Subcutaneous abdominal adipose tissue (tissue), 5 donors: ENCODE data around the gene ANKEF1.

Experiments
- H3K27ac ChIP-seq: one replicate; pipeline ENCODE4 v1.7.0; 2013; ENCODE audit warnings: low read depth, mild to moderate bottlenecking, inconsistent platforms, low read length, moderate library complexity
- H3K27me3 ChIP-seq, 5 donors: one replicate each; pipeline ENCODE4 v1.7.0; 2013; ENCODE audit warnings: low read length in 5 of 5, inconsistent platforms in 1 of 5; ENCODE audit not compliant: control insufficient read depth in 5 of 5, insufficient read depth in 4 of 5
- H3K36me3 ChIP-seq, 5 donors: one replicate each; pipeline ENCODE4 v1.7.0; 2013; ENCODE audit warnings: low read length in 5 of 5; ENCODE audit not compliant: control insufficient read depth in 5 of 5, insufficient read depth in 5 of 5
- H3K4me1 ChIP-seq, 5 donors: one replicate each; pipeline ENCODE4 v1.7.0; 2013; ENCODE audit warnings: low read length in 5 of 5, mild to moderate bottlenecking in 3 of 5, moderate library complexity in 1 of 5; ENCODE audit not compliant: control insufficient read depth in 5 of 5, insufficient read depth in 5 of 5
- H3K4me3 ChIP-seq, 5 donors: one replicate each; pipeline ENCODE4 v1.7.0; 2013; ENCODE audit warnings: low read length in 5 of 5, low read depth in 1 of 5
- H3K9ac ChIP-seq, 5 donors: one replicate each; pipeline ENCODE4 v1.7.0; 2013; ENCODE audit warnings: low read length in 5 of 5, mild to moderate bottlenecking in 4 of 5, moderate library complexity in 3 of 5
- H3K9me3 ChIP-seq, 5 donors: one replicate each; pipeline ENCODE4 v1.7.0; 2013; ENCODE audit warnings: low read length in 5 of 5; ENCODE audit not compliant: control insufficient read depth in 5 of 5
- donor health status: healthy.
- donor health status: healthy.
- donor health status: healthy.
- donor health status: healthy.
- donor health status: healthy.

The ANKEF1 gene

GRCh38 chr20:10002866-10003265 lies 31.9 kb upstream of the ANKEF1 start:
- no peak overlapping the region for H3K4me3 ChIP-seq
- no peaks in the 10 kb centered on the region for H3K27me3 ChIP-seq
- H3K9me3 ChIP-seq, result no peaks in the 10 kb centered on the region
- no peak overlapping the region for H3K27ac ChIP-seq
- no peaks in the 10 kb centered on the region for H3K36me3 ChIP-seq
- no peak overlapping the region for H3K9ac ChIP-seq
- peaks cover 0 to 17% (median 6%) of the 10 kb centered on the region in 5 donors for H3K4me1 ChIP-seq

DNA sequence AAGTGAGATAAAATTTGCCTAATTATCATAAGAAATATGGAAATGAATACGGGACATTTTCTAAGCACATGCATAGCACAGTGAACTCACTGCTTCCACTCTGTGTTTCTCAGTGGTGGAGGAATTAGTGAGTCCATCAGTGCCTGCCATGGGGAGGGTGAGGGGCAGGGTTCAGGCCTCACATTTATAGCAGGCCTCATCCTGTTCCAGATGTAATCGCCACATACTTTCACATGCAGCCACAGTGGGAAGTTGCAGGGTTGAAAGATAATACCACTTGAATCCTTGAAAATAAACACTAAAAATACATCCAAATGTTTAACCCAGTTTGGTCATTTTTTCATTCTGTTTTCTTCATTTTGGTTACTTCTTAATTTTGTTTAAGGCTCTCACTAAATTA lies 29.9 kb upstream of the ANKEF1 start:
- peaks cover 0 to 11% (median 1%) of the 10 kb centered on the region in 5 donors for H3K4me1 ChIP-seq
- no peak overlapping the region for H3K4me3 ChIP-seq
- H3K27ac ChIP-seq, result no peak overlapping the region
- no peaks in the 10 kb centered on the region for H3K9me3 ChIP-seq
- no peaks in the 10 kb centered on the region for H3K36me3 ChIP-seq
- H3K27me3 ChIP-seq, result no peaks in the 10 kb centered on the region
- no peak overlapping the region for H3K9ac ChIP-seq

- H3K27ac ChIP-seq, result no peak overlapping the region
- no peak overlapping the region for H3K9ac ChIP-seq
- H3K27me3 ChIP-seq, result no peaks in the 10 kb centered on the region
- H3K36me3 ChIP-seq, result no peaks in the 10 kb centered on the region
- H3K9me3 ChIP-seq, result no peaks in the 10 kb centered on the region
- no peak overlapping the region for H3K4me3 ChIP-seq
- H3K4me1 ChIP-seq, result peaks cover 0 to 10% (median 0%) of the 10 kb centered on the region in 5 donors
These were observed 28.9 kb upstream of the ANKEF1 start for GRCh38 chr20:10005885-10006284.

- H3K9me3 ChIP-seq, result no peaks in the 10 kb centered on the region
- H3K27me3 ChIP-seq, result no peaks in the 10 kb centered on the region
- no peak overlapping the region for H3K9ac ChIP-seq
- H3K4me1 ChIP-seq, result peaks cover 0 to 10% (median 0%) of the 10 kb centered on the region in 5 donors
- H3K4me3 ChIP-seq, result no peak overlapping the region
- H3K27ac ChIP-seq, result no peak overlapping the region
- no peaks in the 10 kb centered on the region for H3K36me3 ChIP-seq
These were observed 28.2 kb upstream of the ANKEF1 start for GRCh38 chr20:10006447-10007090.

GRCh38 chr20:10007158-10007557 lies 27.6 kb upstream of the ANKEF1 start:
- Histone ChIP-seq H3K4me1 (peaks cover 0 to 10% (median 0%) of the 10 kb centered on the region in 5 donors), H3K9me3 (no peaks in the 10 kb centered on the region), H3K9ac (no peak overlapping the region), H3K27ac (no peak overlapping the region), H3K36me3 (no peaks in the 10 kb centered on the region), H3K4me3 (no peak overlapping the region), H3K27me3 (no peaks in the 10 kb centered on the region)

DNA sequence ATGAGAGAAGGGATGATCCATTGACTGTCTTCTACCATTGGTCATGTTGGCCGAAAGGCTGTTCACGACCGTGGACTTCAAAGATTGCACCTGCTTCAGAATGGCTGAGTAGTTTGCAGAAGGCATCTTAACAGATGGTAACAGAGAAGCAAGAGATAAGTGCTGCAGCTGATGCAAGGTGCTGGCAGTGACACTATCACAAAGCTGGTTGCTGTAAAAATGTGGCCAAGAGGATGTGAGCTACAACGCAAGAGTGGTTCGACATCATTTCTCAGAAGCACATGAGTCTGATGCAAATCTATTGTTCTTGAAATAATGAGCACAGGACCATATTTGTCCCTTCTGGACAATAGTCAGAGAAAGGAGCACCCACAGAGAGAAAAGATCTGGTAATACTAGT lies 27.0 kb upstream of the ANKEF1 start:
- no peak overlapping the region for H3K9ac ChIP-seq
- H3K4me3 ChIP-seq, result no peak overlapping the region
- peaks cover 0 to 10% (median 0%) of the 10 kb centered on the region in 5 donors for H3K4me1 ChIP-seq
- no peak overlapping the region for H3K27ac ChIP-seq
- no peaks in the 10 kb centered on the region for H3K36me3 ChIP-seq
- no peaks in the 10 kb centered on the region for H3K9me3 ChIP-seq
- H3K27me3 ChIP-seq, result no peaks in the 10 kb centered on the region

DNA sequence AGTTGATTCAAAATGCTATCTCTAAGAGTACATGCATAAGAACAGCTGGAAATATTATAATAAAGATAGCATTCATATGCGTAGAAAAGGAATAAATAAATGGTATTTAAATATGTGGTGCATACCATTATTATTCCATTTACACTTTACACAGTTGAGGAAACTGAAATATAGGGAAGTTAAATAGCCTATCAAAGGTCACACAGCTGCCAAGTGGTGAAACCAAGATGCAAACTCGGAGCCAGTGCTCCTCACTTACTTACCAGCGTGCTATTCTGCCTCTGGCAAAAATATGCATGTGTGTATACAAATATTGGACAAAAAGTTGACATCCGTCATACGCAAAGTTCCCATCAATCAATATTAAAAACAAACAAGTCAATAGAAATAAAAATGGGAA lies 22.3 kb upstream of the ANKEF1 start:
- Histone ChIP-seq H3K4me3 (no peak overlapping the region), H3K36me3 (no peaks in the 10 kb centered on the region), H3K27ac (no peak overlapping the region), H3K27me3 (no peaks in the 10 kb centered on the region), H3K9me3 (no peaks in the 10 kb centered on the region), H3K9ac (no peak overlapping the region), H3K4me1 (no peaks in the 10 kb centered on the region)

- H3K4me1 ChIP-seq, result no peaks in the 10 kb centered on the region
- H3K9ac ChIP-seq, result no peak overlapping the region
- no peaks in the 10 kb centered on the region for H3K27me3 ChIP-seq
- H3K36me3 ChIP-seq, result no peaks in the 10 kb centered on the region
- no peak overlapping the region for H3K4me3 ChIP-seq
- no peak overlapping the region for H3K27ac ChIP-seq
- H3K9me3 ChIP-seq, result no peaks in the 10 kb centered on the region
These were observed 20.4 kb upstream of the ANKEF1 start for GRCh38 chr20:10014431-10014830.

DNA sequence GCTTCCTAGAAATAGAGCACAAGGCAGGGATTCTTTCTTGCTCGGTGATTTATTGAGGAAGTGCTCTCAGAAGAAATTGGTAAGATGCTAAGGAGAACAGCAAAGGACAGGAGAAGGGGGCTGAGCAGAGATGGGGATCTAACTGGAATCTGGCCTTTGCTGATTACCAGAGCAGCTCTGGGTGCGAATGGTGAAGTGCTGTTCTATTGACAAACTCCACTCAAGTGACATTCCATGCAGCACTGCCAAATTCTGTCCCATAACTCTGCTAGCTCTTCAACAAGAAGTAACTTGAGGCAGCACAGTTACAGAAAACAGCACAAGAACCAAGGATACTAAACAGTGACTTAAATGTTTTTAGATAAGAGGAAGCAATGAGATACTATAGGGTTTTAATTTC lies 13.8 kb upstream of the ANKEF1 start:
- Histone ChIP-seq H3K27ac (no peak overlapping the region), H3K4me1 (no peaks in the 10 kb centered on the region), H3K9me3 (no peaks in the 10 kb centered on the region), H3K4me3 (no peak overlapping the region), H3K27me3 (no peaks in the 10 kb centered on the region), H3K36me3 (no peaks in the 10 kb centered on the region), H3K9ac (no peak overlapping the region)

DNA sequence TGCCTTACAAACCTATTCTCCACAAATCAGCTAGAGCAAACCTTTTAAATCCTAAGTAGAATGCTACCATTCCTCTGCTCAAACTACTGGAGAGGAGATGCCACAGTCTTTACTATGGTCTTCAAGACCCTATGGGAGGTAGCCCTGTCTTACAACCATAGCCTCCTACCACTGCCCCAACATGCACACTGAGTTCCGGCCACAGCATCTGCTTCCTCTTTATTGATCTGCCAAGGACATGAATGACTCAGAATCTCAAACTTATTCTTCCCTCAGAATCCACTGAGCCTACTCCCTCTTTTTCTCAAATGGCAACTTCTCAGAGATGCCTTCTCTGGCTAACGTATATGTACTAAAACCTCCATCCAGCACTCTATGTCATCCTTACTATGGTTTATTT lies 12.2 kb upstream of the ANKEF1 start:
- H3K4me1 ChIP-seq, result no peaks in the 10 kb centered on the region
- no peaks in the 10 kb centered on the region for H3K27me3 ChIP-seq
- H3K9me3 ChIP-seq, result no peaks in the 10 kb centered on the region
- no peak overlapping the region for H3K4me3 ChIP-seq
- H3K9ac ChIP-seq, result no peak overlapping the region
- no peak overlapping the region for H3K27ac ChIP-seq
- H3K36me3 ChIP-seq, result no peaks in the 10 kb centered on the region

DNA sequence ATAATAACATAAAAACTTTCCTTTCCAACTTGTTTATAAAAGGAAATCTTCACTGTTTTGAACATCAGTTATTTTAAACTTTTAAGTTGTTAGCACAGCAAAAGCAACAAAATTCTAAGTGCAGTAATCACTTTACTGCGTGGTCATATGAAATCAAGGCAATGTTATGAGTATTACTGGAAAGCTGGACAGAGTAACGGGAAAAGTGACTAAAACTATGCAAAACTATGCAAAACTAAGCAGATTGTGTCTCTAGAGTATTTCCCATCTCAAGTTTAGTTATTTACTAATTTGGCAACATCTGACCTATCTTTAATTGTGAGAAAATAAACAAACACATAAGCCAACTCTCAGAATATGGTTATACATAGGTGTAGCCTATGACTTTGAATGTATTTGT lies 10.9 kb upstream of the ANKEF1 start:
- H3K27ac ChIP-seq, result no peak overlapping the region
- H3K4me3 ChIP-seq, result no peak overlapping the region
- no peaks in the 10 kb centered on the region for H3K9me3 ChIP-seq
- no peaks in the 10 kb centered on the region for H3K27me3 ChIP-seq
- H3K9ac ChIP-seq, result no peak overlapping the region
- no peaks in the 10 kb centered on the region for H3K4me1 ChIP-seq
- no peaks in the 10 kb centered on the region for H3K36me3 ChIP-seq
